Measurements from ENCODE around the gene PLXNA3.

DNA sequence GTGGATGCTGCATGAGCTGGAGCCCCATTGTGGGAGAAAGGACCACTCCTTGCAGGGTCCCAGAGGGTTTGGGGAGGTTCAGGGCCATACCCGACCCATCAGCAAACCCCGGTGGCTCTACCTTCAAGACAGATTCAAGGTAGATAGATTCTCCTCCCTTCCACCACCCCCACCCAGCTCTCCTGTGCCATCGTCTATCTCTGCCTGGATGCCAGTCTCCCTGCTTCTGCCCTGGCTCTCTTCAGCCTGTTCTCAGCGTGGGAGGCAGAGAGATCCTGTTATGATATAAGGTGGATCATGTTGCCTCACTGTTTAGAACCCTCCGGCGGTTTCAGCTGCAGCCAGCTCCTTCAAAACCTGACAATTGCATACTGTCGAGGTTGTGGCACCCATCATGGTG lies 15.6 kb downstream of the PLXNA3 start:
- TF ChIP-seq POLR2A (IDR thresholded peaks at IDR 0.05) (no peak), POLR2AphosphoS5 (IDR thresholded peaks at IDR 0.05) (no peak)
- TF ChIP-seq, protein P1, sequence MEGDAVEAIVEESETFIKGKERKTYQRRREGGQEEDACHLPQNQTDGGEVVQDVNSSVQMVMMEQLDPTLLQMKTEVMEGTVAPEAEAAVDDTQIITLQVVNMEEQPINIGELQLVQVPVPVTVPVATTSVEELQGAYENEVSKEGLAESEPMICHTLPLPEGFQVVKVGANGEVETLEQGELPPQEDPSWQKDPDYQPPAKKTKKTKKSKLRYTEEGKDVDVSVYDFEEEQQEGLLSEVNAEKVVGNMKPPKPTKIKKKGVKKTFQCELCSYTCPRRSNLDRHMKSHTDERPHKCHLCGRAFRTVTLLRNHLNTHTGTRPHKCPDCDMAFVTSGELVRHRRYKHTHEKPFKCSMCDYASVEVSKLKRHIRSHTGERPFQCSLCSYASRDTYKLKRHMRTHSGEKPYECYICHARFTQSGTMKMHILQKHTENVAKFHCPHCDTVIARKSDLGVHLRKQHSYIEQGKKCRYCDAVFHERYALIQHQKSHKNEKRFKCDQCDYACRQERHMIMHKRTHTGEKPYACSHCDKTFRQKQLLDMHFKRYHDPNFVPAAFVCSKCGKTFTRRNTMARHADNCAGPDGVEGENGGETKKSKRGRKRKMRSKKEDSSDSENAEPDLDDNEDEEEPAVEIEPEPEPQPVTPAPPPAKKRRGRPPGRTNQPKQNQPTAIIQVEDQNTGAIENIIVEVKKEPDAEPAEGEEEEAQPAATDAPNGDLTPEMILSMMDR (IDR thresholded peaks at IDR 0.05): no peak
